Measurements from ENCODE around the gene CCNQ. TPM values are rescaled to one million over a fixed set of nuclear protein-coding genes. Genes with fewer than 3 reads are reported as not detected.

CCNQ gene
- total RNA-seq, 3 donors from 2014 or later, result 23.9 to 42.6 (median 39.7) TPM

Other genes starting within 250 kb of the CCNQ start
- gene PNMA6E, start 197.8 kb downstream of the CCNQ start, total RNA-seq, result not detected
- 1 to 10 TPM in 2 of 3 donors, under 1 TPM in 1; 0.29 to 1.6 (median 1.3) TPM for gene ZFP92, start 187.7 kb downstream of the CCNQ start, total RNA-seq
- 1 to 10 TPM; 1.0 to 4.3 (median 1.9) TPM for gene TREX2, start 153.1 kb downstream of the CCNQ start, total RNA-seq
- gene HAUS7, start 128.6 kb downstream of the CCNQ start, total RNA-seq, result 10 to 100 TPM; 19.0 to 26.2 (median 21.9) TPM
- 10 to 100 TPM in 2 of 3 donors, 1 to 10 TPM in 1; 9.7 to 21.3 (median 11.0) TPM for gene BGN, start 104.2 kb downstream of the CCNQ start, total RNA-seq
- not detected for gene ATP2B3, start 81.5 kb downstream of the CCNQ start, total RNA-seq
- under 1 TPM in 2 of 3 donors, not detected in 1; 0.33 to 0.73 TPM for gene DUSP9, start 48.1 kb upstream of the CCNQ start, total RNA-seq
- gene PNCK, start 74.7 kb upstream of the CCNQ start, total RNA-seq, result 1 to 10 TPM in 1 of 3 donors, under 1 TPM in 2; 0.48 to 1.3 (median 0.73) TPM
- gene SLC6A8, start 88.8 kb upstream of the CCNQ start, total RNA-seq, result 10 to 100 TPM in 2 of 3 donors, 1 to 10 TPM in 1; 7.6 to 40.8 (median 18.4) TPM
- gene BCAP31, start 125.2 kb upstream of the CCNQ start, total RNA-seq, result 100 to 1,000 TPM; 120 to 245 (median 129) TPM
- 10 to 100 TPM; 10.2 to 27.8 (median 10.5) TPM for gene ABCD1, start 125.7 kb upstream of the CCNQ start, total RNA-seq
- 10 to 100 TPM; 12.3 to 17.9 (median 13.4) TPM for gene PLXNB3, start 165.1 kb upstream of the CCNQ start, total RNA-seq
- gene SRPK3, start 181.9 kb upstream of the CCNQ start, total RNA-seq, result 1 to 10 TPM in 2 of 3 donors, under 1 TPM in 1; 0.33 to 1.5 (median 1.3) TPM
- 10 to 100 TPM; 75.4 to 91.5 (median 76.5) TPM for gene IDH3G, start 195.2 kb upstream of the CCNQ start, total RNA-seq
- 100 to 1,000 TPM; 112 to 252 (median 182) TPM for gene SSR4, start 195.5 kb upstream of the CCNQ start, total RNA-seq
- 1 to 10 TPM in 2 of 3 donors, under 1 TPM in 1; 0.80 to 5.6 (median 2.9) TPM for gene PDZD4, start 231.4 kb upstream of the CCNQ start, total RNA-seq